Ramos (cell line): ENCODE results near the gene ITK.

ENCODE experiments used
- in situ Hi-C: fragments of 300-500 bp; cut with MboI; formaldehyde crosslinking; loops from one replicate; pipeline ENCODE4 v1.14.3; 2022; ENCODE audit warnings: low sequenced_read_pairs; ENCODE audit not compliant: unreplicated experiment

Gene ITK

GRCh38 chr5:157294407-157295091 lies 113.9 kb downstream of the ITK start:
- in situ Hi-C loops, result no loop called here

GRCh38 chr5:157295247-157295646 lies 114.6 kb downstream of the ITK start:
- in situ Hi-C loops, result no loop called here

GRCh38 chr5:157300564-157300963 lies 119.9 kb downstream of the ITK start:
- in situ Hi-C loops, result no loop called here

- in situ Hi-C loops, result no loop called here
Measured at GRCh38 chr5:157301066-157301465, 120.4 kb downstream of the ITK start.

GRCh38 chr5:157303023-157303422 lies 122.4 kb downstream of the ITK start:
- in situ Hi-C loops, result no loop called here

GRCh38 chr5:157303667-157304327 lies 123.2 kb downstream of the ITK start:
- in situ Hi-C loops, result no loop called here
